Right atrium auricular region (tissue), 2 donors: Measurements from ENCODE around the gene TEX22. TPM values are rescaled to one million over a fixed set of nuclear protein-coding genes. Genes with fewer than 3 reads are reported as not detected.

Experiments used
- DNase-seq: peaks from one replicate; pipeline ENCODE4 v3.0.0-alpha.2; 2019; ENCODE audit warnings: low spot score
- H3K27ac ChIP-seq, 2 donors: fragments of 200-600 bp; sonication (generic); 1 replicate in 1 of 2; 2 replicates in 1 of 2; pipeline ENCODE4 v1.5.1; 2016 to 2019
- H3K27me3 ChIP-seq, 2 donors: fragments of 200-600 bp; sonication (generic); one replicate each; pipeline versions ENCODE4 v1.5.1 to v1.6.0; 2017 to 2019
- H3K36me3 ChIP-seq: fragments of 200-600 bp; sonication (generic); one replicate; pipeline ENCODE4 v1.5.1; 2016
- H3K4me1 ChIP-seq, 2 donors: fragments of 200-600 bp; sonication (generic); one replicate each; pipeline versions ENCODE4 v1.5.1 to v1.6.0; 2017 to 2019
- H3K4me3 ChIP-seq, 2 donors: fragments of 200-600 bp; sonication (generic); 1 replicate in 1 of 2; 2 replicates in 1 of 2; pipeline ENCODE4 v1.5.1; 2017 to 2019; ENCODE audit warnings: mild to moderate bottlenecking in 1 of 2, moderate library complexity in 1 of 2
- H3K9me3 ChIP-seq, 2 donors: fragments of 200-600 bp; sonication (generic); one replicate each; pipeline ENCODE4 v1.5.1; 2019
- CTCF ChIP-seq, 2 donors: fragments of 200-600 bp; sonication (generic); IDR thresholded peaks; one replicate each; pipeline ENCODE4 v1.5.1; 2019; ENCODE audit warnings: antibody characterized with exemption in 2 of 2
- total RNA-seq, 2 donors: library from RNA; depleted of rRNA; stranded (reverse); fragments of >200 nt; gene quantifications; one replicate each; pipeline ENCODE4 v1.1.0, GENCODE V29; 2016

Gene TEX22
- total RNA-seq, 2 donors from 2014 or later, result 0.16 TPM; not detected in 1

GRCh38 chr14:105425823-105426247 lies 27.5 kb downstream of the TEX22 start:
- Histone ChIP-seq H3K36me3 (no peaks in the 10 kb centered on the region), H3K9me3 (no peaks in the 10 kb centered on the region), H3K4me3 (no peak overlapping the region), H3K27me3 (no peaks in the 10 kb centered on the region), H3K4me1 (peaks cover 0 to 41% of the 10 kb centered on the region in 2 donors), H3K27ac (no peak overlapping the region)
- DNase-seq, result no peak
- no peak for TF ChIP-seq CTCF (IDR thresholded peaks at IDR 0.05)

GRCh38 chr14:105426416-105427130 lies 28.2 kb downstream of the TEX22 start:
- no peak for TF ChIP-seq CTCF (IDR thresholded peaks at IDR 0.05)
- no peak for DNase-seq
- Histone ChIP-seq H3K9me3 (no peaks in the 10 kb centered on the region), H3K27ac (no peak overlapping the region), H3K36me3 (no peaks in the 10 kb centered on the region), H3K27me3 (no peaks in the 10 kb centered on the region), H3K4me1 (peaks cover 0 to 36% of the 10 kb centered on the region in 2 donors), H3K4me3 (no peak overlapping the region)

- Histone ChIP-seq H3K27me3 (no peaks in the 10 kb centered on the region), H3K9me3 (no peaks in the 10 kb centered on the region), H3K4me3 (no peak overlapping the region), H3K36me3 (no peaks in the 10 kb centered on the region), H3K27ac (no peak overlapping the region), H3K4me1 (peaks cover 0 to 27% of the 10 kb centered on the region in 2 donors)
- DNase-seq, result no peak
- TF ChIP-seq CTCF (IDR thresholded peaks at IDR 0.05), result no peak
Measured at GRCh38 chr14:105427412-105427811, 29.1 kb downstream of the TEX22 start.

GRCh38 chr14:105427936-105428485 lies 29.7 kb downstream of the TEX22 start:
- H3K27me3 ChIP-seq, result no peaks in the 10 kb centered on the region
- no peaks in the 10 kb centered on the region for H3K36me3 ChIP-seq
- no peak overlapping the region for H3K4me3 ChIP-seq
- no peak overlapping the region for H3K27ac ChIP-seq
- no peak for TF ChIP-seq CTCF (IDR thresholded peaks at IDR 0.05)
- DNase-seq, result no peak
- peaks cover 0 to 21% of the 10 kb centered on the region in 2 donors for H3K4me1 ChIP-seq
- H3K9me3 ChIP-seq, result no peaks in the 10 kb centered on the region

- Histone ChIP-seq H3K36me3 (no peaks in the 10 kb centered on the region), H3K27ac (no peak overlapping the region), H3K27me3 (no peaks in the 10 kb centered on the region), H3K4me3 (no peak overlapping the region), H3K9me3 (no peaks in the 10 kb centered on the region), H3K4me1 (peaks cover 0 to 16% of the 10 kb centered on the region in 2 donors)
- no peak for DNase-seq
- TF ChIP-seq CTCF (IDR thresholded peaks at IDR 0.05), result no peak
Measured at GRCh38 chr14:105430042-105430441, 31.7 kb downstream of the TEX22 start.
